Smooth muscle cell (in vitro differentiated cells): ENCODE measurements around the gene MORN5. TPM values are rescaled to one million over a fixed set of nuclear protein-coding genes. Genes with fewer than 3 reads are reported as not detected.

Experiments
- DNase-seq: peaks from one replicate; lab custom pipeline; 2025; ENCODE audit not compliant: unreplicated experiment; lab: John Stamatoyannopoulos, UW
- H2AFZ ChIP-seq: fragments of 200-600 bp; sonication (generic); 2 replicates; pipeline ENCODE4 v1.6.0; 2016; ENCODE audit warnings: antibody characterized with exemption, low read depth, mild to moderate bottlenecking
- H3F3A ChIP-seq: fragments of 200-600 bp; sonication (generic); 2 replicates; pipeline ENCODE4 v1.6.0; 2017; ENCODE audit warnings: antibody characterized with exemption, low read depth
- H3K27ac ChIP-seq: fragments of 200-600 bp; sonication (generic); 2 replicates; pipeline ENCODE4 v1.5.1; 2016; ENCODE audit warnings: low read depth, mild to moderate bottlenecking
- H3K27me3 ChIP-seq: fragments of 200-600 bp; sonication (generic); 2 replicates; pipeline ENCODE4 v1.6.1; 2016; ENCODE audit warnings: low read depth, mild to moderate bottlenecking
- H3K36me3 ChIP-seq: fragments of 200-600 bp; sonication (generic); 2 replicates; pipeline ENCODE4 v1.5.1; 2016; ENCODE audit warnings: low read depth
- H3K4me1 ChIP-seq: fragments of 200-600 bp; sonication (generic); 2 replicates; pipeline ENCODE4 v1.5.1; 2016; ENCODE audit warnings: low read depth
- H3K4me2 ChIP-seq: fragments of 200-600 bp; sonication (generic); 2 replicates; pipeline ENCODE4 v1.6.0; 2016; ENCODE audit warnings: mild to moderate bottlenecking
- H3K4me3 ChIP-seq: fragments of 200-600 bp; sonication (generic); 2 replicates; pipeline ENCODE4 v1.5.1; 2016; ENCODE audit warnings: mild to moderate bottlenecking
- H3K79me2 ChIP-seq: fragments of 200-600 bp; sonication (generic); 2 replicates; pipeline ENCODE4 v1.6.0; 2016; ENCODE audit warnings: low read depth, mild to moderate bottlenecking
- H3K9ac ChIP-seq: fragments of 200-600 bp; sonication (generic); 2 replicates; pipeline ENCODE4 v1.6.0; 2016; ENCODE audit warnings: low read depth
- H3K9me3 ChIP-seq: fragments of 200-600 bp; sonication (generic); replicated peaks from 2 replicates; pipeline ENCODE4 v1.5.1; 2016; ENCODE audit warnings: low read depth
- H4K20me1 ChIP-seq: fragments of 200-600 bp; sonication (generic); 2 replicates; pipeline ENCODE4 v1.6.0; 2016; ENCODE audit warnings: low read depth
- WGBS: methylation state at CpG from one replicate; pipeline ENCODE4 v1.1.7; 2016; ENCODE audit warnings: low lambda C conversion rate; 5-methylcytosine and 5-hydroxymethylcytosine counted together
- polyA plus RNA-seq: library from polyadenylated mRNA; unstranded; fragments of >200 nt; fragmentation: Nextera tagmentation; extraction: Ambion mirVana; gene quantifications from 2 replicates; pipeline ENCODE4 v1.2.1, GENCODE V29; 2016
- total RNA-seq: library from RNA; depleted of rRNA; stranded (reverse); fragments of >200 nt; gene quantifications from 2 replicates; pipeline ENCODE4 v1.2.3, GENCODE V29; 2014
- TF ChIP-seq, protein P1 (sequence below): fragments of 200-600 bp; sonication (generic); IDR thresholded peaks from 2 replicates; pipeline ENCODE4 v1.5.1; 2017; ENCODE audit warnings: borderline replicate concordance, mild to moderate bottlenecking, antibody characterized with exemption; ENCODE audit not compliant: insufficient read depth, poor library complexity, severe bottlenecking

Gene MORN5
- total and polyA plus RNA-seq, 2 experiments from 2014 or later, result not detected

GRCh38 chr9:122219856-122220672 is 60.4 kb downstream of the MORN5 start:
- Histone ChIP-seq H3K9me3 (no peaks in the 10 kb centered on the region), H3K27ac (no peak overlapping the region), H2AFZ (no peak overlapping the region), H3K4me3 (peak overlapping the region; percentile 4), H4K20me1 (no peaks in the 10 kb centered on the region), H3K4me1 (peaks cover 17% of the 10 kb centered on the region), H3F3A (no peaks in the 10 kb centered on the region), H3K9ac (no peak overlapping the region), H3K79me2 (no peaks in the 10 kb centered on the region), H3K36me3 (no peaks in the 10 kb centered on the region), H3K4me2 (peak overlapping the region; percentile 57), H3K27me3 (peaks cover 100% of the 10 kb centered on the region)
- no peak for DNase-seq
- WGBS, result 3% methylated on average over 50 of the region's 57 CpGs
- TF ChIP-seq, protein P1, sequence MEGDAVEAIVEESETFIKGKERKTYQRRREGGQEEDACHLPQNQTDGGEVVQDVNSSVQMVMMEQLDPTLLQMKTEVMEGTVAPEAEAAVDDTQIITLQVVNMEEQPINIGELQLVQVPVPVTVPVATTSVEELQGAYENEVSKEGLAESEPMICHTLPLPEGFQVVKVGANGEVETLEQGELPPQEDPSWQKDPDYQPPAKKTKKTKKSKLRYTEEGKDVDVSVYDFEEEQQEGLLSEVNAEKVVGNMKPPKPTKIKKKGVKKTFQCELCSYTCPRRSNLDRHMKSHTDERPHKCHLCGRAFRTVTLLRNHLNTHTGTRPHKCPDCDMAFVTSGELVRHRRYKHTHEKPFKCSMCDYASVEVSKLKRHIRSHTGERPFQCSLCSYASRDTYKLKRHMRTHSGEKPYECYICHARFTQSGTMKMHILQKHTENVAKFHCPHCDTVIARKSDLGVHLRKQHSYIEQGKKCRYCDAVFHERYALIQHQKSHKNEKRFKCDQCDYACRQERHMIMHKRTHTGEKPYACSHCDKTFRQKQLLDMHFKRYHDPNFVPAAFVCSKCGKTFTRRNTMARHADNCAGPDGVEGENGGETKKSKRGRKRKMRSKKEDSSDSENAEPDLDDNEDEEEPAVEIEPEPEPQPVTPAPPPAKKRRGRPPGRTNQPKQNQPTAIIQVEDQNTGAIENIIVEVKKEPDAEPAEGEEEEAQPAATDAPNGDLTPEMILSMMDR, result no peak

- peaks cover 17% of the 10 kb centered on the region for H3K4me1 ChIP-seq
- no peaks in the 10 kb centered on the region for H3K9me3 ChIP-seq
- H3K79me2 ChIP-seq, result no peaks in the 10 kb centered on the region
- no peak overlapping the region for H2AFZ ChIP-seq
- DNase-seq, result no peak
- peak overlapping the region; percentile 57 for H3K4me2 ChIP-seq
- H3K27ac ChIP-seq, result no peak overlapping the region
- no peaks in the 10 kb centered on the region for H3F3A ChIP-seq
- H3K9ac ChIP-seq, result no peak overlapping the region
- H3K4me3 ChIP-seq, result no peak overlapping the region
- TF ChIP-seq, protein P1, result no peak
- no peaks in the 10 kb centered on the region for H3K36me3 ChIP-seq
- no peaks in the 10 kb centered on the region for H4K20me1 ChIP-seq
- WGBS, result 12% methylated on average over 18 of the region's 18 CpGs
- H3K27me3 ChIP-seq, result peaks cover 100% of the 10 kb centered on the region
Measured at GRCh38 chr9:122220673-122221182, 61.0 kb downstream of the MORN5 start.

- H2AFZ ChIP-seq, result no peak overlapping the region
- no peaks in the 10 kb centered on the region for H3K9me3 ChIP-seq
- no peak for DNase-seq
- peaks cover 17% of the 10 kb centered on the region for H3K4me1 ChIP-seq
- H3K27ac ChIP-seq, result no peak overlapping the region
- H3K27me3 ChIP-seq, result peaks cover 100% of the 10 kb centered on the region
- H3K36me3 ChIP-seq, result no peaks in the 10 kb centered on the region
- no peak overlapping the region for H3K4me3 ChIP-seq
- 9% methylated on average over 27 of the region's 27 CpGs for WGBS
- H4K20me1 ChIP-seq, result no peaks in the 10 kb centered on the region
- TF ChIP-seq, protein P1, result no peak
- no peak overlapping the region for H3K9ac ChIP-seq
- no peaks in the 10 kb centered on the region for H3K79me2 ChIP-seq
- H3F3A ChIP-seq, result no peaks in the 10 kb centered on the region
- H3K4me2 ChIP-seq, result no peak overlapping the region
Measured at GRCh38 chr9:122221183-122221811, 61.6 kb downstream of the MORN5 start.
